ENCODE measurements around the gene ABLIM2.
"Not testable (repeated sequence)": the region's sequence is repeated elsewhere in the genome, so short reads cannot be mapped to it uniquely, and the experiment has no call there.

Gene ABLIM2

DNA sequence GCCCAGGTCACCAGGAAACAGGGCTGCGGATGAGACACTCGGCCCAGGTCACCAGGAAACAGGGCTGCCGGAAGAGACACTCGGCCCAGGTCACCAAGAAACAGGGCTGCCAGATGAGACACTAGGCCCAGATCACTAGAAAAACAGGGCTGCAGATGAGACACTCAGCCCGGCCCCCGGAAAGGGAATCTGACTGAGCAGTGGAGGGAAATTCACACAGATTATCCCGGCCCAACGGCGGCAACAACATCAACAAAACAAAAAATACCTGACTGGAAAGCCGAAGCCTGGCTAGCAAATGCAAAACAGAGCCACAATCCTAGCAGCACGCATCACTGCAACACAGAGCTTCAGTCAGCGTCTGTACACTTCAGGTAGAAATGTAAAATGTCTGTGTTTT, 239.6 kb downstream of the ABLIM2 start:
- H3K27ac ChIP-seq: no peak overlapping the region
- TF ChIP-seq, protein P1, sequence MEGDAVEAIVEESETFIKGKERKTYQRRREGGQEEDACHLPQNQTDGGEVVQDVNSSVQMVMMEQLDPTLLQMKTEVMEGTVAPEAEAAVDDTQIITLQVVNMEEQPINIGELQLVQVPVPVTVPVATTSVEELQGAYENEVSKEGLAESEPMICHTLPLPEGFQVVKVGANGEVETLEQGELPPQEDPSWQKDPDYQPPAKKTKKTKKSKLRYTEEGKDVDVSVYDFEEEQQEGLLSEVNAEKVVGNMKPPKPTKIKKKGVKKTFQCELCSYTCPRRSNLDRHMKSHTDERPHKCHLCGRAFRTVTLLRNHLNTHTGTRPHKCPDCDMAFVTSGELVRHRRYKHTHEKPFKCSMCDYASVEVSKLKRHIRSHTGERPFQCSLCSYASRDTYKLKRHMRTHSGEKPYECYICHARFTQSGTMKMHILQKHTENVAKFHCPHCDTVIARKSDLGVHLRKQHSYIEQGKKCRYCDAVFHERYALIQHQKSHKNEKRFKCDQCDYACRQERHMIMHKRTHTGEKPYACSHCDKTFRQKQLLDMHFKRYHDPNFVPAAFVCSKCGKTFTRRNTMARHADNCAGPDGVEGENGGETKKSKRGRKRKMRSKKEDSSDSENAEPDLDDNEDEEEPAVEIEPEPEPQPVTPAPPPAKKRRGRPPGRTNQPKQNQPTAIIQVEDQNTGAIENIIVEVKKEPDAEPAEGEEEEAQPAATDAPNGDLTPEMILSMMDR (conservative IDR thresholded peaks at IDR 0.05): no peak

DNA sequence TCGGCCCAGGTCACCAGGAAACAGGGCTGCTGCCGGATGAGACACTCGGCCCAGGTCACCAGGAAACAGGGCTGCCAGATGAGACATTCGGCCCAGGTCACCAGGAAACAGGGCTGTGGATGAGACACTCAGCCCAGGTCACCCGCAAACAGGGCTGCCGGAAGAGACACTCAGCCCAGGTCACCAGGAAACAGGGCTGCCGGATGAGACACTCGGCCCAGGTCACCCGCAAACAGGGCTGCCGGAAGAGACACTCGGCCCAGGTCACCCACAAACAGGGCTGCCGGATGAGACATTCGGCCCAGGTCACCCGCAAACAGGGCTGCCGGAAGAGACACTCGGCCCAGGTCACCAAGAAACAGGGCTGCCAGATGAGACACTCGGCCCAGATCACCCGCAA, 240.4 kb downstream of the ABLIM2 start:
- H3K27ac ChIP-seq: not testable (repeated sequence)

GRCh38 chr4:7917669-7918068, 240.9 kb downstream of the ABLIM2 start:
- TF ChIP-seq, protein P1 (conservative IDR thresholded peaks at IDR 0.05): no peak
- no peak overlapping the region for H3K27ac ChIP-seq

DNA sequence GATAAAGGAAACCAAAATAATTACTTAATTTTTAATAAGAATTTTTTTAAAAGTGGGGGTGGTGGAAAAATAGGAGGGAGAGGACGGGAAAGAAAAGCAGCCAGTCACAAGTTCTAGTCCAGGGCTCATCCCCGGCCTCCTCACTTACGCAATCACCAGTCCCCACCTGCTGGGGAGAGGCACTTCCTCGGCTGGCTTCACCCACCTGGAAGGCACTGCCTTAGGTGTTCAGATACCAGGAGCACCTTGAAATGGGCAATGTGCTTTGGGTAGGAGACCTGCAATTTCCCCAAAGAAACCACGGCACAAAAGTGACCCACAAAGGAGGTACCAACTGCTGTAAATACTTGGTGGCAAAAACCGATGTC, 242.8 kb downstream of the ABLIM2 start:
- no peak overlapping the region for H3K27ac ChIP-seq
- TF ChIP-seq, protein P1 (conservative IDR thresholded peaks at IDR 0.05): no peak
